NCI-H2196 treated with DMSO at 0.1 percent for 48 hours (cell line): ENCODE measurements around the gene NDFIP1.
"Not testable (repeated sequence)": the region's sequence is repeated elsewhere in the genome, so short reads cannot be mapped to it uniquely, and the experiment has no call there.

Source experiments
- DNase-seq: peaks from one replicate; lab custom pipeline; 2025; ENCODE audit not compliant: unreplicated experiment; lab: John Stamatoyannopoulos, UW

Gene NDFIP1

GRCh38 chr5:142183561-142183960, 75.0 kb downstream of the NDFIP1 start:
- no peak for DNase-seq

- no peak for DNase-seq
Observed at GRCh38 chr5:142184988-142185387, 76.4 kb downstream of the NDFIP1 start.

- DNase-seq, result no peak
Observed at GRCh38 chr5:142186514-142186856, 77.9 kb downstream of the NDFIP1 start.

GRCh38 chr5:142186857-142187594, 78.4 kb downstream of the NDFIP1 start:
- DNase-seq, result no peak

GRCh38 chr5:142188691-142189090, 80.1 kb downstream of the NDFIP1 start:
- DNase-seq, result not testable (repeated sequence)

- no peak for DNase-seq
Observed at GRCh38 chr5:142189813-142190212, 81.2 kb downstream of the NDFIP1 start.

GRCh38 chr5:142191776-142192175, 83.2 kb downstream of the NDFIP1 start:
- no peak for DNase-seq

- DNase-seq, result no peak
Observed at GRCh38 chr5:142192286-142193113, 83.9 kb downstream of the NDFIP1 start.

- no peak for DNase-seq
Observed at GRCh38 chr5:142193114-142193428, 84.5 kb downstream of the NDFIP1 start.

GRCh38 chr5:142197098-142197497, 88.5 kb downstream of the NDFIP1 start:
- DNase-seq, result no peak

- DNase-seq, result no peak
Observed at GRCh38 chr5:142197781-142198180, 89.2 kb downstream of the NDFIP1 start.

- DNase-seq, result no peak
Observed at GRCh38 chr5:142199388-142199787, 90.8 kb downstream of the NDFIP1 start.

GRCh38 chr5:142200387-142200786, 91.8 kb downstream of the NDFIP1 start:
- no peak for DNase-seq

- no peak for DNase-seq
Observed at GRCh38 chr5:142201471-142201887, 92.9 kb downstream of the NDFIP1 start.

GRCh38 chr5:142202282-142202681, 93.7 kb downstream of the NDFIP1 start:
- no peak for DNase-seq
